K562 (cell line): ENCODE data around the gene CPEB1.

ENCODE experiments used
- CBX5 ChIP-seq: IDR thresholded peaks from 2 replicates; pipeline ENCODE4 v1.6.1; 2014; ENCODE audit warnings: low read depth, borderline replicate concordance
- CTCF ChIP-seq, 3 experiments: IDR thresholded peaks in 2 of 3; conservative IDR thresholded peaks in 1 of 3; 2 replicates each; pipeline ENCODE4 v1.5.1; 2011 to 2012; ENCODE audit warnings: low read length in 3 of 3, mild to moderate bottlenecking in 3 of 3, control low read depth in 2 of 3, improper control_type of control experiment in 1 of 3, inconsistent platforms in 1 of 3, low read depth in 1 of 3, mixed read lengths in 1 of 3, moderate library complexity in 1 of 3; ENCODE audit not compliant: insufficient read depth in 2 of 3
- GMEB1 ChIP-seq: fragments of 250-450 bp; sonication (Bioruptor Pico); IDR thresholded peaks from 2 replicates; pipeline ENCODE4 v1.4.0; 2020; ENCODE audit warnings: mild to moderate bottlenecking
- MYNN ChIP-seq, 2 experiments: sonication (generic); formaldehyde crosslinking in 1 of 2; IDR thresholded peaks; 2 replicates each; pipeline versions ENCODE4 v1.5.0 to v1.6.1; 2016 to 2020; ENCODE audit warnings: antibody characterized with exemption in 1 of 2, missing genetic modification reagents in 1 of 2
- SMC3 ChIP-seq: conservative IDR thresholded peaks from 2 replicates; pipeline ENCODE4 v1.6.1; 2011; ENCODE audit warnings: low read depth, low read length, improper control_type of control experiment; ENCODE audit not compliant: insufficient read depth

- no peak for TF ChIP-seq CBX5
- no peak for TF ChIP-seq MYNN (IDR thresholded peaks at IDR 0.05)
- TF ChIP-seq MYNN (CRISPR knock-in tag; IDR thresholded peaks at IDR 0.05) = no peak
- TF ChIP-seq CTCF (IDR thresholded peaks at IDR 0.05 in 2 of 3, conservative IDR thresholded peaks at IDR 0.05 in 1 of 3; ENCODE audit: insufficient read depth in 2 of 3, low read depth in 1 of 3, low read length in 3 of 3) = peak; percentile 45 to 72 (median 56); a peak in 5 of 6 replicates
- 0 out of 2 replicates have a peak, but pooled peaks have one; percentile 9 for TF ChIP-seq SMC3
- no peak for TF ChIP-seq GMEB1 (CRISPR knock-in tag)
Measured at GRCh38 chr15:82680200-82681102, 33.3 kb upstream of the CPEB1 start.
